Left kidney (tissue), 2 donors: ENCODE data around the gene MAML2. TPM values are rescaled to one million over a fixed set of nuclear protein-coding genes. Genes with fewer than 3 reads are reported as not detected.
"Not testable (repeated sequence)": the region's sequence is repeated elsewhere in the genome, so short reads cannot be mapped to it uniquely, and the experiment has no call there.

Source experiments
- DNase-seq: peaks from one replicate; pipeline ENCODE4 v3.0.0-alpha.2; 2013
- polyA plus RNA-seq: library from polyadenylated mRNA; unstranded; fragments of 120-200 nt; gene quantifications from one replicate; pipeline ENCODE4 v1.2.1, GENCODE V29; 2013; ENCODE audit not compliant: insufficient read length

Gene MAML2
- polyA plus RNA-seq, 1 donor: 31.7 TPM

- no peak for DNase-seq
These were observed 49.9 kb downstream of the MAML2 start for GRCh38 chr11:96293109-96293508.

GRCh38 chr11:96292291-96293010 is 50.5 kb downstream of the MAML2 start:
- no peak for DNase-seq

GRCh38 chr11:96290631-96291030 is 52.4 kb downstream of the MAML2 start:
- no peak for DNase-seq

GRCh38 chr11:96290031-96290430 is 53.0 kb downstream of the MAML2 start:
- no peak for DNase-seq

- no peak for DNase-seq
These were observed 54.1 kb downstream of the MAML2 start for GRCh38 chr11:96288915-96289314.

GRCh38 chr11:96287822-96288439 is 55.1 kb downstream of the MAML2 start:
- DNase-seq: no peak

GRCh38 chr11:96285985-96286384 is 57.0 kb downstream of the MAML2 start:
- DNase-seq: not testable (repeated sequence)

- DNase-seq: no peak
These were observed 58.1 kb downstream of the MAML2 start for GRCh38 chr11:96284917-96285316.

- no peak for DNase-seq
These were observed 58.6 kb downstream of the MAML2 start for GRCh38 chr11:96284401-96284800.

- DNase-seq: no peak
These were observed 60.3 kb downstream of the MAML2 start for GRCh38 chr11:96282625-96283220.

GRCh38 chr11:96280444-96280843 is 62.6 kb downstream of the MAML2 start:
- no peak for DNase-seq

GRCh38 chr11:96279896-96280290 is 63.1 kb downstream of the MAML2 start:
- DNase-seq: no peak

- no peak for DNase-seq
These were observed 63.7 kb downstream of the MAML2 start for GRCh38 chr11:96279018-96279895.

GRCh38 chr11:96278039-96278897 is 64.7 kb downstream of the MAML2 start:
- no peak for DNase-seq

- DNase-seq: no peak
These were observed 65.3 kb downstream of the MAML2 start for GRCh38 chr11:96277696-96278038.

- no peak for DNase-seq
These were observed 66.2 kb downstream of the MAML2 start for GRCh38 chr11:96276836-96277235.

- no peak for DNase-seq
These were observed 67.0 kb downstream of the MAML2 start for GRCh38 chr11:96275801-96276594.

- DNase-seq: no peak
These were observed 69.5 kb downstream of the MAML2 start for GRCh38 chr11:96273507-96273906.

- peak; percentile 78 for DNase-seq
These were observed 70.3 kb downstream of the MAML2 start for GRCh38 chr11:96272529-96273222.

GRCh38 chr11:96271777-96272176 is 71.2 kb downstream of the MAML2 start:
- DNase-seq: no peak
